Nephron progenitor cell (in vitro differentiated cells): ENCODE data around the gene GLIS1.

Source experiments
- DNase-seq: peaks from one replicate; pipeline ENCODE4 v3.0.0; 2021
- H3K27ac Mint-ChIP-seq: 2 replicates; pipeline ENCODE4 v1.8.0; 2021; ENCODE audit warnings: mild to moderate bottlenecking, moderate library complexity, mixed read lengths
- H3K27me3 Mint-ChIP-seq: 2 replicates; pipeline ENCODE4 v1.8.0; 2021; ENCODE audit warnings: mild to moderate bottlenecking, low read depth, mixed read lengths; ENCODE audit not compliant: poor library complexity
- H3K36me3 Mint-ChIP-seq: 2 replicates; pipeline ENCODE4 v1.8.0; 2021; ENCODE audit warnings: low read depth, mixed read lengths
- H3K4me1 Mint-ChIP-seq: 2 replicates; pipeline ENCODE4 v1.8.0; 2021; ENCODE audit warnings: mixed read lengths
- H3K4me3 Mint-ChIP-seq: 2 replicates; pipeline ENCODE4 v1.8.0; 2021; ENCODE audit warnings: mild to moderate bottlenecking, moderate library complexity, mixed read lengths
- H3K9me3 Mint-ChIP-seq: 2 replicates; pipeline ENCODE4 v1.8.0; 2021; ENCODE audit warnings: mild to moderate bottlenecking, moderate library complexity, mixed read lengths
- CTCF ChIP-seq: fragments of 200-600 bp; sonication (generic); IDR thresholded peaks from 2 replicates; pipeline ENCODE4 v1.5.0; 2021; ENCODE audit warnings: antibody characterized with exemption

Gene GLIS1

GRCh38 chr1:53583021-53583867 is 155.7 kb downstream of the GLIS1 start:
- Mint-ChIP-seq H3K36me3 (no peaks in the 10 kb centered on the region), H3K4me1 (peaks cover 73% of the 10 kb centered on the region), H3K27ac (no peak overlapping the region), H3K4me3 (peak overlapping the region; percentile 47), H3K9me3 (no peaks in the 10 kb centered on the region), H3K27me3 (peaks cover 48% of the 10 kb centered on the region)
- no peak for TF ChIP-seq CTCF
- no peak for DNase-seq

GRCh38 chr1:53582211-53583020 is 156.5 kb downstream of the GLIS1 start:
- DNase-seq, result peak; percentile 38
- no peaks in the 10 kb centered on the region for H3K36me3 Mint-ChIP-seq
- peak overlapping the region; percentile 47 for H3K4me3 Mint-ChIP-seq
- H3K27ac Mint-ChIP-seq, result no peak overlapping the region
- peaks cover 42% of the 10 kb centered on the region for H3K27me3 Mint-ChIP-seq
- H3K9me3 Mint-ChIP-seq, result no peaks in the 10 kb centered on the region
- H3K4me1 Mint-ChIP-seq, result peaks cover 67% of the 10 kb centered on the region
- TF ChIP-seq CTCF, result no peak

GRCh38 chr1:53581476-53581875 is 157.5 kb downstream of the GLIS1 start:
- no peaks in the 10 kb centered on the region for H3K36me3 Mint-ChIP-seq
- TF ChIP-seq CTCF, result no peak
- no peaks in the 10 kb centered on the region for H3K9me3 Mint-ChIP-seq
- DNase-seq, result no peak
- peaks cover 67% of the 10 kb centered on the region for H3K4me1 Mint-ChIP-seq
- no peak overlapping the region for H3K4me3 Mint-ChIP-seq
- peaks cover 38% of the 10 kb centered on the region for H3K27me3 Mint-ChIP-seq
- H3K27ac Mint-ChIP-seq, result no peak overlapping the region

- H3K27ac Mint-ChIP-seq, result no peak overlapping the region
- H3K27me3 Mint-ChIP-seq, result peaks cover 37% of the 10 kb centered on the region
- no peak for DNase-seq
- no peaks in the 10 kb centered on the region for H3K9me3 Mint-ChIP-seq
- H3K36me3 Mint-ChIP-seq, result no peaks in the 10 kb centered on the region
- peaks cover 67% of the 10 kb centered on the region for H3K4me1 Mint-ChIP-seq
- TF ChIP-seq CTCF, result no peak
- H3K4me3 Mint-ChIP-seq, result no peak overlapping the region
These were observed 158.1 kb downstream of the GLIS1 start for GRCh38 chr1:53580739-53581475.

GRCh38 chr1:53580009-53580400 is 159.0 kb downstream of the GLIS1 start:
- H3K4me1 Mint-ChIP-seq, result peaks cover 69% of the 10 kb centered on the region
- TF ChIP-seq CTCF, result no peak
- no peaks in the 10 kb centered on the region for H3K9me3 Mint-ChIP-seq
- H3K27me3 Mint-ChIP-seq, result peaks cover 35% of the 10 kb centered on the region
- no peak overlapping the region for H3K27ac Mint-ChIP-seq
- no peak for DNase-seq
- H3K36me3 Mint-ChIP-seq, result no peaks in the 10 kb centered on the region
- no peak overlapping the region for H3K4me3 Mint-ChIP-seq
